Stimulated activated CD8-positive, alpha-beta memory T cell treated with anti-CD3 and anti-CD28 coated beads, Interleukin-7, amount 100 ng/mL, for 4 hours (primary cell): ENCODE measurements around the gene PLA2G2E.
"Not testable (repeated sequence)": the region's sequence is repeated elsewhere in the genome, so short reads cannot be mapped to it uniquely, and the experiment has no call there.

ENCODE experiments used
- DNase-seq, 2 donors: peaks; one replicate each; pipeline ENCODE4 v3.0.0-alpha.2; 2020; ENCODE audit warnings: low read depth in 2 of 2

PLA2G2E gene

GRCh38 chr1:19882111-19883071 lies 41.0 kb downstream of the PLA2G2E start, which contains the start of gene OTUD3:
TSS of gene OTUD3 (plus strand) at chr1:19882395. CDS start at chr1:19882514, 119 bp downstream.
- peak; percentile 93 for DNase-seq

- not testable (repeated sequence) for DNase-seq
Measured at GRCh38 chr1:19880841-19881240, 42.6 kb downstream of the PLA2G2E start.

- no peak for DNase-seq
Measured at GRCh38 chr1:19879661-19880060, 43.8 kb downstream of the PLA2G2E start.

GRCh38 chr1:19879227-19879626 lies 44.2 kb downstream of the PLA2G2E start:
- no peak for DNase-seq

GRCh38 chr1:19878637-19878985 lies 44.8 kb downstream of the PLA2G2E start:
- DNase-seq, result no peak

GRCh38 chr1:19877821-19878636 lies 45.4 kb downstream of the PLA2G2E start:
- DNase-seq, result no peak

- no peak for DNase-seq
Measured at GRCh38 chr1:19877181-19877750, 46.2 kb downstream of the PLA2G2E start.

GRCh38 chr1:19872190-19872589 lies 51.2 kb downstream of the PLA2G2E start:
- no peak for DNase-seq
